HepG2 (cell line): ENCODE measurements around the gene TMEM86B. TPM values are rescaled to one million over a fixed set of nuclear protein-coding genes. Genes with fewer than 3 reads are reported as not detected.

Experiments used
- ARNT2 ChIP-seq: sonication (generic); formaldehyde crosslinking; IDR thresholded peaks from 2 replicates; pipeline ENCODE4 v1.8.0; 2022; ENCODE audit warnings: mild to moderate bottlenecking, low read depth, missing genetic modification reagents, moderate library complexity
- CENPT ChIP-seq: sonication (generic); formaldehyde crosslinking; IDR thresholded peaks from 2 replicates; pipeline ENCODE4 v1.8.0; 2022; ENCODE audit warnings: low read depth, mild to moderate bottlenecking, moderate library complexity, missing genetic modification reagents
- CENPX ChIP-seq: sonication (generic); formaldehyde crosslinking; IDR thresholded peaks from 2 replicates; pipeline ENCODE4 v1.9.0; 2021; ENCODE audit warnings: mild to moderate bottlenecking, missing genetic modification reagents, moderate library complexity
- CHD2 ChIP-seq: IDR thresholded peaks from 2 replicates; pipeline ENCODE4 v1.6.1; 2011; ENCODE audit warnings: low read depth, low read length, improper control_type of control experiment
- EED ChIP-seq: sonication (generic); formaldehyde crosslinking; IDR thresholded peaks from 2 replicates; pipeline ENCODE4 v1.5.0; 2020; ENCODE audit warnings: mild to moderate bottlenecking, missing genetic modification reagents
- ELF4 ChIP-seq: sonication (generic); formaldehyde crosslinking; IDR thresholded peaks from 2 replicates; pipeline ENCODE4 v1.5.0; 2020; ENCODE audit warnings: missing genetic modification reagents, mild to moderate bottlenecking, moderate library complexity, borderline replicate concordance
- FOXP1 ChIP-seq, 2 experiments: fragments of 450-650 bp in 1 of 2; IDR thresholded peaks; 2 replicates each; pipeline ENCODE4 v1.6.1; 2017 to 2018; ENCODE audit warnings: antibody characterized with exemption in 1 of 2
- HNF4G ChIP-seq, 2 experiments: sonication (generic) in 1 of 2; formaldehyde crosslinking in 1 of 2; IDR thresholded peaks; 2 replicates each; pipeline versions ENCODE4 v1.4.0 to v1.6.1; 2011 to 2020; ENCODE audit warnings: borderline replicate concordance in 2 of 2, low read depth in 2 of 2, mild to moderate bottlenecking in 2 of 2, low read length in 1 of 2, missing genetic modification reagents in 1 of 2, moderate library complexity in 1 of 2
- NFE2L1 ChIP-seq: sonication (generic); formaldehyde crosslinking; IDR thresholded peaks from 2 replicates; pipeline ENCODE4 v1.4.0; 2020; ENCODE audit warnings: missing genetic modification reagents, mild to moderate bottlenecking, borderline replicate concordance
- NFE2L2 ChIP-seq: fragments of 150-350 bp; IDR thresholded peaks from 2 replicates; pipeline ENCODE4 v1.6.1; 2014; ENCODE audit warnings: low read length
- ONECUT2 ChIP-seq: sonication (generic); formaldehyde crosslinking; IDR thresholded peaks from 2 replicates; pipeline ENCODE4 v1.4.0; 2020; ENCODE audit warnings: missing genetic modification reagents
- POGK ChIP-seq: sonication (generic); formaldehyde crosslinking; conservative IDR thresholded peaks from 2 replicates; pipeline ENCODE4 v1.8.0; 2022; ENCODE audit warnings: mild to moderate bottlenecking, moderate library complexity, missing genetic modification reagents
- RNF2 ChIP-seq: fragments of 450-650 bp; conservative IDR thresholded peaks from 2 replicates; pipeline ENCODE4 v1.6.1; 2016; ENCODE audit warnings: low read depth
- SRSF4 ChIP-seq: fragments of 200-400 bp; formaldehyde crosslinking; IDR thresholded peaks from one replicate; pipeline ENCODE4 v1.6.1; 2018; ENCODE audit warnings: mild to moderate bottlenecking, low read depth, low read length, moderate library complexity; ENCODE audit not compliant: poor library complexity, severe bottlenecking
- ZBTB43 ChIP-seq: sonication (generic); formaldehyde crosslinking; conservative IDR thresholded peaks from 2 replicates; pipeline ENCODE4 v1.4.0; 2020; ENCODE audit warnings: missing genetic modification reagents
- ZFP36L1 ChIP-seq: sonication (generic); formaldehyde crosslinking; IDR thresholded peaks from 2 replicates; pipeline ENCODE4 v1.8.0; 2022; ENCODE audit warnings: mild to moderate bottlenecking, missing genetic modification reagents, moderate library complexity
- ZNF205 ChIP-seq: IDR thresholded peaks from 2 replicates; pipeline ENCODE4 v1.6.1; 2018; ENCODE audit warnings: missing biosample characterization, missing genetic modification reagents
- ZNF557 ChIP-seq: sonication (generic); formaldehyde crosslinking; IDR thresholded peaks from 2 replicates; pipeline ENCODE4 v1.4.0; 2020; ENCODE audit warnings: missing genetic modification reagents
- ZNF564 ChIP-seq: sonication (generic); formaldehyde crosslinking; IDR thresholded peaks from 2 replicates; pipeline ENCODE4 v1.8.1; 2023; ENCODE audit warnings: mild to moderate bottlenecking, missing genetic modification reagents
- ZSCAN5A ChIP-seq: sonication (generic); formaldehyde crosslinking; IDR thresholded peaks from 2 replicates; pipeline ENCODE4 v1.8.0; 2022; ENCODE audit warnings: mild to moderate bottlenecking, missing genetic modification reagents, borderline replicate concordance
- ZZZ3 ChIP-seq: sonication (generic); formaldehyde crosslinking; IDR thresholded peaks from 2 replicates; pipeline ENCODE4 v1.4.0; 2020; ENCODE audit warnings: missing genetic modification reagents, mild to moderate bottlenecking, borderline replicate concordance
- polyA plus RNA-seq, 8 experiments: library from polyadenylated mRNA; depleted of rRNA in 3 of 8; stranded (reverse) in 7 of 8; unstranded in 1 of 8; fragments of >200 nt; fragmentation: Illumina TruSeq in 4 of 8; extraction: Trizol in 4 of 8; gene quantifications; 2 replicates each; pipeline versions ENCODE4 v1.2.1 to v1.2.3, GENCODE V29; 2011 to 2016; ENCODE audit warnings: low read depth in 4 of 8, missing spikeins in 1 of 8, mixed read lengths in 1 of 8; ENCODE audit not compliant: insufficient read depth in 1 of 8
- total RNA-seq, 5 experiments: library from RNA; depleted of rRNA; stranded (reverse); fragments of >200 nt; fragmentation: Illumina TruSeq; extraction: Trizol; gene quantifications; 2 replicates each; pipeline ENCODE4 v1.2.3, GENCODE V29; 2016; ENCODE audit warnings: low read depth in 1 of 5
- TF ChIP-seq, protein P1 (sequence below): sonication (generic); formaldehyde crosslinking; IDR thresholded peaks from 2 replicates; pipeline ENCODE4 v1.9.0; 2021; ENCODE audit warnings: missing genetic modification reagents, mild to moderate bottlenecking, borderline replicate concordance

Gene TMEM86B
- total and polyA plus RNA-seq, 2 of the 13 experiments (the other 11 are each of a cell fraction or from before 2014, with no cell fraction given), result 7.7 to 9.6 TPM

- no peak; the same call in 1 of the 2 replicates for TF ChIP-seq ZBTB43
- TF ChIP-seq CENPT (CRISPR knock-in tag), result no peak
- TF ChIP-seq SRSF4, result no peak
- no peak for TF ChIP-seq NFE2L1 (CRISPR knock-in tag)
- peak; percentile 82; the same call in 1 of the 2 replicates for TF ChIP-seq ZFP36L1
- no peak; the same call in 1 of the 2 replicates for TF ChIP-seq HNF4G (IDR thresholded peaks at IDR 0.05; ENCODE audit: borderline replicate concordance, low read depth, low read length)
- TF ChIP-seq HNF4G (CRISPR knock-in tag; IDR thresholded peaks at IDR 0.05; ENCODE audit: borderline replicate concordance, low read depth), result peak; percentile 62; the same call in 1 of the 2 replicates
- TF ChIP-seq NFE2L2, result no peak
- TF ChIP-seq ELF4, result 0 out of 2 replicates have a peak, but pooled peaks have one; percentile 60
- TF ChIP-seq RNF2, result no peak
- no peak for TF ChIP-seq ONECUT2
- peak; percentile 72; the same call in 1 of the 2 replicates for TF ChIP-seq ZSCAN5A
- no peak for TF ChIP-seq EED (CRISPR knock-in tag)
- TF ChIP-seq ZNF557 (CRISPR knock-in tag), result peak; percentile 50; the same call in 1 of the 2 replicates
- peak; percentile 49; the same call in 1 of the 2 replicates for TF ChIP-seq ZNF205 (CRISPR knock-in tag)
- no peak for TF ChIP-seq ZZZ3 (CRISPR knock-in tag)
- TF ChIP-seq CHD2, result no peak
- TF ChIP-seq ZNF564, result peak; percentile 47; the same call in 1 of the 2 replicates
- TF ChIP-seq CENPX (CRISPR knock-in tag), result no peak
- TF ChIP-seq, protein P1, sequence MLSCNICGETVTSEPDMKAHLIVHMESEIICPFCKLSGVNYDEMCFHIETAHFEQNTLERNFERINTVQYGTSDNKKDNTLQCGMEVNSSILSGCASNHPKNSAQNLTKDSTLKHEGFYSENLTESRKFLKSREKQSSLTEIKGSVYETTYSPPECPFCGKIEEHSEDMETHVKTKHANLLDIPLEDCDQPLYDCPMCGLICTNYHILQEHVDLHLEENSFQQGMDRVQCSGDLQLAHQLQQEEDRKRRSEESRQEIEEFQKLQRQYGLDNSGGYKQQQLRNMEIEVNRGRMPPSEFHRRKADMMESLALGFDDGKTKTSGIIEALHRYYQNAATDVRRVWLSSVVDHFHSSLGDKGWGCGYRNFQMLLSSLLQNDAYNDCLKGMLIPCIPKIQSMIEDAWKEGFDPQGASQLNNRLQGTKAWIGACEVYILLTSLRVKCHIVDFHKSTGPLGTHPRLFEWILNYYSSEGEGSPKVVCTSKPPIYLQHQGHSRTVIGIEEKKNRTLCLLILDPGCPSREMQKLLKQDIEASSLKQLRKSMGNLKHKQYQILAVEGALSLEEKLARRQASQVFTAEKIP, result no peak
- peak; percentile 81 for TF ChIP-seq FOXP1 (IDR thresholded peaks at IDR 0.05)
- peak; percentile 84 for TF ChIP-seq FOXP1 (CRISPR knock-in tag; IDR thresholded peaks at IDR 0.05)
- TF ChIP-seq POGK (CRISPR knock-in tag), result no peak
- peak; percentile 53; the same call in 1 of the 2 replicates for TF ChIP-seq ARNT2 (CRISPR knock-in tag)
Measured at GRCh38 chr19:55206664-55207500, 21.7 kb downstream of the TMEM86B start (continued).
